WERI-Rb-1 (cell line): ENCODE measurements around the gene ADAM8.

Source experiments
- DNase-seq: peaks from one replicate; pipeline ENCODE4 v3.0.0-alpha.2; 2020
- H3K27ac ChIP-seq: fragments of 250-450 bp; sonication (Bioruptor Pico); 2 replicates; pipeline ENCODE4 v1.5.1; 2020; ENCODE audit warnings: mild to moderate bottlenecking, moderate library complexity
- H3K27me3 ChIP-seq: fragments of 250-450 bp; sonication (Bioruptor Pico); 2 replicates; pipeline ENCODE4 v1.5.1; 2021; ENCODE audit warnings: mild to moderate bottlenecking, low read depth, moderate library complexity; ENCODE audit not compliant: insufficient read depth, severe bottlenecking
- H3K36me3 ChIP-seq: fragments of 250-450 bp; sonication (Bioruptor Pico); 2 replicates; pipeline ENCODE4 v1.5.1; 2020; ENCODE audit warnings: mild to moderate bottlenecking, moderate library complexity
- H3K4me3 ChIP-seq: 2 replicates; pipeline ENCODE4 v1.5.1; 2011; ENCODE audit warnings: low read depth, mild to moderate bottlenecking, control low read depth, low read length
- H3K9me3 ChIP-seq: fragments of 250-450 bp; sonication (Bioruptor Pico); 2 replicates; pipeline ENCODE4 v1.5.1; 2021; ENCODE audit warnings: mild to moderate bottlenecking, moderate library complexity; ENCODE audit not compliant: severe bottlenecking
- TF ChIP-seq, protein P1 (sequence below): IDR thresholded peaks from 2 replicates; pipeline ENCODE4 v1.5.1; 2011; ENCODE audit warnings: low read depth, mild to moderate bottlenecking, control low read depth, inconsistent platforms, low read length

The ADAM8 gene

DNA sequence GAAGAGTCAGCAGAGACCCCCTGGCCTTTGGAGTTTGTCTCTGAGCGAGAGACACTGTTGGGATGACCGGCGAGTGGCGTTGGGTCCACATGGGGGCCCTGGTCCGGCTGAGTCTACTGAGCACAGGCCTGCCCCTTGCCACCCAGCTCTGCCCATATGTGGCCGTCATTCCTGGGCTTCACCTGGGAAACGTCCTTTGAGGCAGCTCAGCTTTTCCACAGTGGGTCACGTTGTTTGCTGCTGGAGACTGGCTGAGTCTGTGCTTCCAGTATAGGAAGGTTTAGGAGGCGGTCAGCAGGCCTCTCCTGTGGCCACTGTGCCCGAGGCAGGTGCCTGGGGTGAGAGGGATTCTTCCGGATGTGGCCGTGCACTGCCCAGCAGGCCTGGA, 17.1 kb downstream of the ADAM8 start:
- H3K9me3 ChIP-seq = no peaks in the 10 kb centered on the region

DNA sequence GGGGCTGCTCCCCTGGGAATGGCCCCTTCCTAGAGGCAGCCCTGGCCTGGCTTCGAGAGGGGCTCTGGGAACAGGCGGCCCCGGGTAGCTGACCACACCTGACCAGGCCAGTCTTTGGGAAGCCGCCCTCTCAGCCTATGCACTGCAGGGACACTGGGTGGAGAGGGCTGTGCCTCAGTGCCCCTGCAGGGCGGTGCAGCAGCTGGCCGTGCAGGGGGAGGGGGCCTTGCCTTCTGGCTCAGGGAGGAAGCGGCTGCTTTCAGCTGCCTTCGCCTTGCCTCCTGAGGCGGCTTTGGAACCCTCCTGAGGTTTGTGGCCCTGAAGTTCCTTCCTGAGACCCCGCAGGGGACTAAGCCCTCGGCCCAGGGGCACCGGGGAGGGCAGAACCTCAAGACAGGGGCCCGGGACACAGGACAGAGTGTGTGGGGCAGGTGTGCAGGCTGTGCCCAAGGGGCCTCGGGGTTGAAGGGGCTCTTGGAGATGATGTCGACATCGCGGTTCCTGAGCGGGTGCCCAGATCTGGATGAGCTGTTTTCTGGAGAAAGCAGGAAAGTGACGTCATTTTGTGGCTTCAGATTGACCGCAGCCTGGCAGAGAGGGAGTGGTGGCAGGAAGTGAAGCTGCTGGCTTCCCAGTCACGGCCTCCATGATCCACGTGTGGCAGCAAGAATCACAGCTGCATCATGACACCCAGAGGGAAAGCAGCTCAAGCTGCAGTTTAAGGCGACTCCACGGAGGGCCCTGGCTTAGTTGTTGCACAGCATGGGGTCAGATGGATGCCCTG, 17.7 kb downstream of the ADAM8 start:
- H3K27ac ChIP-seq = no peak overlapping the region
- no peaks in the 10 kb centered on the region for H3K36me3 ChIP-seq
- no peak overlapping the region for H3K4me3 ChIP-seq
- TF ChIP-seq, protein P1, sequence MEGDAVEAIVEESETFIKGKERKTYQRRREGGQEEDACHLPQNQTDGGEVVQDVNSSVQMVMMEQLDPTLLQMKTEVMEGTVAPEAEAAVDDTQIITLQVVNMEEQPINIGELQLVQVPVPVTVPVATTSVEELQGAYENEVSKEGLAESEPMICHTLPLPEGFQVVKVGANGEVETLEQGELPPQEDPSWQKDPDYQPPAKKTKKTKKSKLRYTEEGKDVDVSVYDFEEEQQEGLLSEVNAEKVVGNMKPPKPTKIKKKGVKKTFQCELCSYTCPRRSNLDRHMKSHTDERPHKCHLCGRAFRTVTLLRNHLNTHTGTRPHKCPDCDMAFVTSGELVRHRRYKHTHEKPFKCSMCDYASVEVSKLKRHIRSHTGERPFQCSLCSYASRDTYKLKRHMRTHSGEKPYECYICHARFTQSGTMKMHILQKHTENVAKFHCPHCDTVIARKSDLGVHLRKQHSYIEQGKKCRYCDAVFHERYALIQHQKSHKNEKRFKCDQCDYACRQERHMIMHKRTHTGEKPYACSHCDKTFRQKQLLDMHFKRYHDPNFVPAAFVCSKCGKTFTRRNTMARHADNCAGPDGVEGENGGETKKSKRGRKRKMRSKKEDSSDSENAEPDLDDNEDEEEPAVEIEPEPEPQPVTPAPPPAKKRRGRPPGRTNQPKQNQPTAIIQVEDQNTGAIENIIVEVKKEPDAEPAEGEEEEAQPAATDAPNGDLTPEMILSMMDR = no peak
- DNase-seq = no peak
- H3K9me3 ChIP-seq = no peaks in the 10 kb centered on the region
- H3K27me3 ChIP-seq = no peaks in the 10 kb centered on the region

More for the DNA sequence above, 17.1 kb downstream of the ADAM8 start:
- no peak for DNase-seq
- no peak overlapping the region for H3K4me3 ChIP-seq
- no peaks in the 10 kb centered on the region for H3K27me3 ChIP-seq
- H3K36me3 ChIP-seq = no peaks in the 10 kb centered on the region
- TF ChIP-seq, protein P1 = no peak
- H3K27ac ChIP-seq = no peak overlapping the region

DNA sequence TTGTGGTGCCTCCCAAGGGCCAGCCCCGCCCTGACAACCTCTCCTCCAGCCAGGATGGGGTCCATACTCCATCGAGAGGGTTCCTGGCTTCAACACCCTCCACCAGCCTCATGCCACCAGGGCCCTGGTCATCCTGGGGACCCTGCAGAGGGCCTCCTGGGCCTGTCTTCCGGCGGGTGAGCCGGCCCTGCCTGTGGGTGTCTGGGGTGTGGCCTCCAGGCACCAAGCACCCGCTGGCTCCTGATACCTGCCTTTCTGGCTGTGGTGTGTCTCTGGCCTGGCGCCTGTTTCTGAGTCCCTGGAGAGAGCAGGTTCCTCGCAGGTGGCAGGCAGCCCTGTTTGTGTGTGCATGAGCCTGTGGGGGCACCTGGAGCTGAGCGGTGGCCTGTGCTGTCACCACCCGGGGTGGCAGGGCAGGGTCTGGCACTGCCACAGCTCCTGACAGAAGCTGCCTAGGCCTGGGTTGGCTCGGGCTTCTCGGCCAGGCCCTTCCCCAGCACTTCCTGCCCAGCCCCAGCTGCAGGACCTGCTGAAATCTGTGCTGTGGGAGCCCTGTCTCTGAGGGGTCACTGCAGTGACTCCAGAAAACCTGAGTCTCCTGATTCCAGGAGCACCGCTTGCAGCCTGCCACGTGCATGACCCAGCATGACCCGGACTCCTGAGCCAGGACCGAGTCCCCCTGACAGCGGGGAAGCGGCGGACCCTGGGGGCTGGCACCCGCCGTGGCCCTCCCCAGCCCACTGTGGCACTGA, 18.4 kb downstream of the ADAM8 start:
- Histone ChIP-seq H3K36me3 (no peaks in the 10 kb centered on the region), H3K9me3 (no peaks in the 10 kb centered on the region), H3K4me3 (no peak overlapping the region), H3K27me3 (no peaks in the 10 kb centered on the region), H3K27ac (peak overlapping the region; percentile 29; the same call in 1 of the 2 replicates)
- DNase-seq = no peak
- TF ChIP-seq, protein P1 = no peak

DNA sequence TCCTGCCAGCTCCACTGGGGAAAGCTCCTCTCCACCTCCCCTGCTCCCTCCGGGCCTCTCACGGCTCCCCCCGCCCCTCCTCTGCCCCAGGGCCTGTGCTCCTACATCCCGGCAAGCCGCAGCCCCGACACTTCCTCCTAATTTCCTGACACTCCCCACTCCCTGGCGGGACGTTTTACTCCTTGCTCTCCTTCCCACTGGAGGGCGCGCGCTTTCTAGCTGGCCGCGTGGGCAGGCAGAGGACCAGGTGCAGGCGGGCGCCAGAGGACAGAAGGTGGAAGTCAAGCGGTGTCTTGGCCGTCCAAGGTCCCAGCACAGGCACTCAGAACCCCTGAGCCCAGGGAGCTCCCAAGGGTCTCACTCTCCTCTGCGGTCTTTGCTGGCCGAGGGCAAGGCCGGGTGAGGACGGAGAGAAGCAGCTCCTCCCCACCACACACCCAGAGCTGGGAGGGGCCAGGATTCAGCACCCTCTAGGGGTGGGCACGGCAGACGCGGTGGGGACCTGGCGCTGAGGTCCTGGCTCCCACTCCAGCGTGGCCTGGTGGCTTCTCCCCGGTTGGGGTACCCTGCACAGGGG, 19.1 kb downstream of the ADAM8 start:
- DNase-seq = peak; percentile 65
- no peaks in the 10 kb centered on the region for H3K27me3 ChIP-seq
- TF ChIP-seq, protein P1 = peak; percentile 32; the same call in 1 of the 2 replicates
- H3K36me3 ChIP-seq = no peaks in the 10 kb centered on the region
- H3K4me3 ChIP-seq = no peak overlapping the region; the same call in 1 of the 2 replicates
- H3K9me3 ChIP-seq = no peaks in the 10 kb centered on the region
- H3K27ac ChIP-seq = peak overlapping the region; percentile 29

DNA sequence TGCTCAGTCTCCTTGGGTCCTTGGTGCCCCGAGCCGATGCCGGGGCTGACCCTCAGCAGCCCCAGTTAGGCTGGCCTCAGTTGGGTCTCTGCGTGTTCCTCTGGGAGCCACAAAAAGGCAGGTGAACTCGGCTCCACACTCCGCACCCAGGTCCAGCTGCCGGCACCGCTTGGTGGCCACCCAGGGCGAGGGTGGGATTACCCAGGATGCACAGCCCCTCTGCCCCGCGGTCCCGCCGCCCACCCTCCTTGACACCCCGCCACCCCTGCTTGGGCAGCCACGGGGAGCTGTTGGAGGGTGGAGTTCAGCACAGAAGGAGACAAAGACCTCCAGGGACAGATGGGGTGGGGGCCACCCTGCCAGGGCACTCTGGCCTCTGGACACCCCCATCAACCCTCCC, 21.3 kb downstream of the ADAM8 start:
- TF ChIP-seq, protein P1 = no peak
- H3K4me3 ChIP-seq = no peak overlapping the region
- H3K9me3 ChIP-seq = no peaks in the 10 kb centered on the region
- no peaks in the 10 kb centered on the region for H3K27me3 ChIP-seq
- DNase-seq = no peak
- no peaks in the 10 kb centered on the region for H3K36me3 ChIP-seq
- H3K27ac ChIP-seq = no peak overlapping the region
